ENCODE data around the gene ENO2. TPM values are rescaled to one million over a fixed set of nuclear protein-coding genes. Genes with fewer than 3 reads are reported as not detected.

The ENO2 gene
- total RNA-seq, 1 donor from 2014 or later = 206 TPM

DNA sequence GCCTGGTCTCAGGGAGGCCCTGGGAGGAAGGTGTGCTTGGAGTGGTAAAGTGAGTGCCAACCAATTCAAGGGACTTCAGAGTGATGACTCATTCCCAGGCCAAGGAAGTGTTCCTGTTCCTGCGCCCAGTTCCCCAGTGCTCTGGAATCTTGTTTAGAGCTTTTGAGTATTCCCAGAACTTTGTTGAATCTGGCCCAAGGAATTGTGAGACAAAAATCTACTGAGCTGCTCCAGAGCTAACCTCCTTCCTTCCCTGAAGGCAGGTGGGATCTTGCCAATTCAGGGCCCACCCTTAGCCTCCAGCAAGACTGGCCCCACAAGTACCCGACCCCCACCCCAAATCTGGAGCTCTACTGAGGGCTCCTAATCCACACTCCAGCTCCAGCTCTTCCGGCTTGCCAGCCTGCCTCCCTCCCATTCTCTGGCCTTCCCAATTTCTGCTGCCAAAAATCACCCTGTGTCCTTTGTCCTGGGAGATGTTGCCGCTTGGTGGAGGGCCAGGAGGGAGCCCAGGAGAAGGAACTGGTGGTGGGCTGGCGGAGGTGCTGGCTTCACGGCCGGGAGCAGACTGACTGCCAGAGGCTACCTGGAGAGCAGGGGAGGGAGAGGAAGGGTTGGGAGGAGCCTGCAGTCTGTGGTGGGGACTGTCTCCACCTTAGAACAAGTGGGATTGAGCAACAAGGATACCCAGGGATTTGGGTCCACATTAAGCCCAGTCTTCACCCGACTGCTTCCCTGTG, 11.3 kb downstream of the ENO2 start:
- peak overlapping the region; percentile 97 for H3K4me3 Mint-ChIP-seq
- H3K4me1 Mint-ChIP-seq = peaks cover 52% of the 10 kb centered on the region
- no peaks in the 10 kb centered on the region for H3K9me3 Mint-ChIP-seq
- no peaks in the 10 kb centered on the region for H3K27me3 Mint-ChIP-seq
- no peak for DNase-seq
- H3K27ac Mint-ChIP-seq = peak overlapping the region; percentile 59
- peaks cover 41% of the 10 kb centered on the region for H3K36me3 Mint-ChIP-seq (ENCODE audit: low read depth)
- intact Hi-C loops (cut with micrococcal nuclease) = loop anchor here (2.0 kb wide), 1 partner anchor 183 kb away; the partner anchor contains the start of gene C1RL

DNA sequence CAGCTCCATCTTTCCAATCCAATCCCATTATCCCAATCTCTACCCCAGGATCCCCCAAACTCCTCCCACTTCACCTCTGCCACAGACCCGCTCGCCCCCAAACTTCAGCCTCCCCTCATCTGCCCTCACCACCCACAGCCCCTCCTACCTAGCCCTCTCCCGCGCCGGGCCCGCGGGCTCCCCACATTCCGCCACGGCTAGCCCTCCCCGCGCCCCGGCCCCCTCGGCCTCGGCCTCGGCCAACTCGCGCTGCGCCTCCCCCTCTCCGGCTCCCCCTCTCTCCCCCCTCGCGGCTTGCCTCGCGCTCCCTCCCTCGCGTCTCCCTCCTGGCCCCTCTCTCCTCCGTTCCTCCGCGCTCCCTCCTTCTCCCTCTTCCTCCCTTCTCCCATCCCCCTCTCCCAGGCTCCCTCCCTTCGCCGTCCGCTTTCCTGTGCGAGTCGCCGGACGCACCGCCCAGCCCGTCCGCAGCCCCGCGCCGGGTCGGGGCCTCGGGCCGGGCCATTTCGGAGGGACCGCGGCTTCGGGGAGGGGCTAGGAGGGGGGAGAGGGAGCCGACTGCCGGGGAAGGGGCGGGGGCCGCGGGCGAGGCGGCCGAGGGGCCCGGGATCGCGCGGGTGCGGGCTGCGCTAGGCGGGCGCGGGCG, 13.1 kb downstream of the ENO2 start, which contains the start of gene ATN1:
Gene ATN1, plus strand, starts transcription at position 581 of the 643 bp plus-strand sequence. CDS start 6,043 bp downstream, outside the sequence.
- peak within 1 kb of the TSS; percentile 97 for H3K27ac Mint-ChIP-seq
- no peaks in the 10 kb centered on the region for H3K27me3 Mint-ChIP-seq
- intact Hi-C loops (cut with micrococcal nuclease) = no loop called here
- peak; percentile 87 for DNase-seq
- peaks cover 56% of the 10 kb centered on the region for H3K4me1 Mint-ChIP-seq
- peak within 1 kb of the TSS; percentile 97 for H3K4me3 Mint-ChIP-seq
- H3K9me3 Mint-ChIP-seq = no peaks in the 10 kb centered on the region
- H3K36me3 Mint-ChIP-seq (ENCODE audit: low read depth) = peaks cover 28% of the 10 kb centered on the region

DNA sequence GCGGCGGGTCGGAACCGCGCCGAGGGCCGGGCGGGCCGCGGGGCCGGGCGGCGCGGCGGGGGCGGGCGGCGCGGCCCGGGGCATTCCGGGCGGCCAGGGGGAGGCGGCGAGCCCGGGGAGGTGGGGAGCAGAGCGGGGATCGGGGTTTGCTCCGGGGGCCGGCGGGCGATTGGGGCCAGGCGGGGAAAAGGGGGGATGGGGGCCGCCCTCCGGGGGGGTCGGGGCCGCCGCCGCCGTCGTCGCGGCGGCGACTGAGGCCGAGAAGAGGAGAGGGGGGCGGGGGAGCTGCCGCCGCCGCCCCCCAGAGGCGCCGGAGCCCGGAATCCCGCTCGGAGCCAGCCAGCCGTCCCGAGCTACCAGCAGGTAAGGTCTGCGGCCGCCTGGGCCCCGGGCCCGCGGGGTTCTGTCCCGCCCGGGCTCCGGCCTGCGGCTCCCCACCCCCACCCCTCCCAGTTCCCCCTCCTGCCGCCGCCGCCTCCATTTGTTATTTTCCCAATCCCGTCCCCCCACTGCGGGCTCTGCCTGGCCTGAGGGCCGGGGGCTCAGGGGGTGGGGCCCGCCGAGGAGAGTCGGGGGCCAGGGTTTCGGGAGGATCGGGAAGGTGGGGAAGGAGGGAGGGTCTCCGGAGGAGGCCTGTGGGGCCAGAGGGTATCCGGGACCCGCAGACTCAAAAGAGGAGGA, 13.8 kb downstream of the ENO2 start:
- intact Hi-C loops (cut with micrococcal nuclease) = no loop called here
- Mint-ChIP-seq H3K4me1 (peaks cover 56% of the 10 kb centered on the region), H3K27me3 (no peaks in the 10 kb centered on the region), H3K36me3 (ENCODE audit: low read depth) (peaks cover 25% of the 10 kb centered on the region), H3K27ac (peak overlapping the region; percentile 90), H3K9me3 (no peaks in the 10 kb centered on the region), H3K4me3 (peak overlapping the region; percentile 96)
- DNase-seq = no peak

GRCh38 chr12:6928703-6929407, 14.5 kb downstream of the ENO2 start:
- intact Hi-C loops (cut with micrococcal nuclease) = no loop called here
- Mint-ChIP-seq H3K27ac (peak overlapping the region; percentile 90), H3K4me1 (peaks cover 61% of the 10 kb centered on the region), H3K9me3 (no peaks in the 10 kb centered on the region), H3K4me3 (peak overlapping the region; percentile 96), H3K36me3 (ENCODE audit: low read depth) (peaks cover 21% of the 10 kb centered on the region), H3K27me3 (no peaks in the 10 kb centered on the region)
- DNase-seq = no peak

DNA sequence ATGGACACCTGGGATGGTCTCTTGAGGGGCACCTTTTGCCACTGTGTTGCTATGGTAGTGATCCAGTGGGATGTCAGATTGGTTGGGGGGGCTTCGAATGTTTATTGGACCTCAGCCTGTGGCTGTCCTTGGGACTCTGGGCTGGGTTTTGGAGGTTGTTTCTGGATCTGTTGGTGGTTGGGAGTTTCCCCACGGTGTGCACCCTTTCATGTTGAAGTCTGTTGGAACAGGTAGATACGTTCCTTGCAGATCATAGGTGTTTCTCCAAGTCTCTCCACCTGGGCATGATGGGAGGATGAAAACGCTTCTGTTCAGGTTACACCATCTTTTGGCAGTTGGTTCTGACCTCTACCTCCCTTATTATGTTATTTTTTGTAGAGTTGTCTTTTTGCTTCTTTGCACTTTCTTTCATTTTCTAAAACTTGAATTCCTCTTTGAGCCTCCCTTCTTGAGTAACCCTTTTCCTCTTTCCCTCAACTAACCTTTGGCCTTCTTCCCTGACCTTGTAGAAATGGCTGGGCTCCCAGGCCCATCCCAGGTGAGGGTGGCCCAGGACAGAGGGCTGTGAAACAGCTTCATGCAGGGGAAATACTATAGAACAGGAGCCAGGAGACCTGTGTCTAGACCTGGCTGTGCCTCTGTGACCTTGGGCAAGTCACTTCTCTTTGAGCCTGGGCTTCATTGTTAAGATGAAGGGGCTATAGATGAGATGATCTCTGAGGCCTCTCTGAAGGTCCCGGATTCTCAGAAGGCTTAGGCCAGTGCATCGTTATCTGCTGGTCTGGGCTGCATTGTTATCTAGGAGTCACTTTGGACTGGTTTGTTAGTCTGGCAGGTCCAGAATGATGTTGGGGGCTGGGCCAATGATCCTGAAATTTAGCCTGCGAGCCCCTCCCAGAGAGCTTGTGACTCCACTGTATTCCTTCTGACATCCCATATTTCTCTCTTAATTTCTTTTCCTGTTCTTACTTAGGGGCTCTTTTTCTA, 15.4 kb downstream of the ENO2 start:
- intact Hi-C loops (cut with micrococcal nuclease) = no loop called here
- Mint-ChIP-seq H3K4me3 (peak overlapping the region; percentile 96), H3K27me3 (no peaks in the 10 kb centered on the region), H3K36me3 (ENCODE audit: low read depth) (peaks cover 21% of the 10 kb centered on the region), H3K27ac (peak overlapping the region; percentile 90), H3K4me1 (peaks cover 60% of the 10 kb centered on the region), H3K9me3 (no peaks in the 10 kb centered on the region)
- no peak for DNase-seq

GRCh38 chr12:6932766-6933165, 18.4 kb downstream of the ENO2 start:
- Mint-ChIP-seq H3K4me3 (peak overlapping the region; percentile 36), H3K4me1 (peaks cover 67% of the 10 kb centered on the region), H3K27me3 (no peaks in the 10 kb centered on the region), H3K36me3 (ENCODE audit: low read depth) (peaks cover 39% of the 10 kb centered on the region), H3K27ac (peak overlapping the region; percentile 89), H3K9me3 (no peaks in the 10 kb centered on the region)
- intact Hi-C loops (cut with micrococcal nuclease) = no loop called here
- DNase-seq = no peak

DNA sequence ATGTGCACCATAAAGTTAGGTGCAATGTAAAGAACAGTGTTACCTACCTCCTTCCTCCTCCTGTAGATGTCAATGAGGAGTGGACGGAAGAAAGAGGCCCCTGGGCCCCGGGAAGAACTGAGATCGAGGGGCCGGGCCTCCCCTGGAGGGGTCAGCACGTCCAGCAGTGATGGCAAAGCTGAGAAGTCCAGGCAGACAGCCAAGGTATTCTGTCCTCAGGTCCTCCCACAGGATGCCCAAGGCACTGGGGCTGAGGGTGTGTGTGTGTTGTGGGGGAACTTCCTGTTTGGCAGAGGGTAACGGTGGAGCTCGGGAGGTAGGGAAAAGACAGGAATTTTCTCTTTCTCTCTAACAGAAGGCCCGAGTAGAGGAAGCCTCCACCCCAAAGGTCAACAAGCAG, 19.7 kb downstream of the ENO2 start:
- intact Hi-C loops (cut with micrococcal nuclease) = no loop called here
- DNase-seq = no peak
- H3K27ac Mint-ChIP-seq = peak overlapping the region; percentile 67
- H3K27me3 Mint-ChIP-seq = no peaks in the 10 kb centered on the region
- H3K36me3 Mint-ChIP-seq (ENCODE audit: low read depth) = peaks cover 41% of the 10 kb centered on the region
- peak overlapping the region; percentile 18 for H3K4me3 Mint-ChIP-seq
- peaks cover 65% of the 10 kb centered on the region for H3K4me1 Mint-ChIP-seq
- no peaks in the 10 kb centered on the region for H3K9me3 Mint-ChIP-seq

DNA sequence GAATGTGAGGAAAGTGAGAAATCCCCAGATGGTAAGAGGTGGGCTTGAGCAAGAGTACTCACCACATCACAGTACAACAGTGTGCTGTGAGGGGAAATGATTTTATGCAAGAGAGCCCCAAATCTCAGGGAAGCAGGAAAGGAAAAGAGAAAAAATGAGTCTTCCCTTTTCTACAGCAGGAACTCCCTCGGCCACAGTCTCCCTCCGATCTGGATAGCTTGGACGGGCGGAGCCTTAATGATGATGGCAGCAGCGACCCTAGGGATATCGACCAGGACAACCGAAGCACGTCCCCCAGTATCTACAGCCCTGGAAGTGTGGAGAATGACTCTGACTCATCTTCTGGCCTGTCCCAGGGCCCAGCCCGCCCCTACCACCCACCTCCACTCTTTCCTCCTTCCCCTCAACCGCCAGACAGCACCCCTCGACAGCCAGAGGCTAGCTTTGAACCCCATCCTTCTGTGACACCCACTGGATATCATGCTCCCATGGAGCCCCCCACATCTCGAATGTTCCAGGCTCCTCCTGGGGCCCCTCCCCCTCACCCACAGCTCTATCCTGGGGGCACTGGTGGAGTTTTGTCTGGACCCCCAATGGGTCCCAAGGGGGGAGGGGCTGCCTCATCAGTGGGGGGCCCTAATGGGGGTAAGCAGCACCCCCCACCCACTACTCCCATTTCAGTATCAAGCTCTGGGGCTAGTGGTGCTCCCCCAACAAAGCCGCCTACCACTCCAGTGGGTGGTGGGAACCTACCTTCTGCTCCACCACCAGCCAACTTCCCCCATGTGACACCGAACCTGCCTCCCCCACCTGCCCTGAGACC, 21.2 kb downstream of the ENO2 start:
- intact Hi-C loops (cut with micrococcal nuclease) = loop anchor here (5.0 kb wide), 1 partner anchor 63 kb away; the partner anchor contains the start of gene SPSB2
- H3K4me3 Mint-ChIP-seq = peak overlapping the region; percentile 94
- peaks cover 45% of the 10 kb centered on the region for H3K36me3 Mint-ChIP-seq (ENCODE audit: low read depth)
- DNase-seq = no peak
- H3K9me3 Mint-ChIP-seq = no peaks in the 10 kb centered on the region
- H3K27me3 Mint-ChIP-seq = no peaks in the 10 kb centered on the region
- H3K4me1 Mint-ChIP-seq = peaks cover 55% of the 10 kb centered on the region
- peak overlapping the region; percentile 99 for H3K27ac Mint-ChIP-seq

DNA sequence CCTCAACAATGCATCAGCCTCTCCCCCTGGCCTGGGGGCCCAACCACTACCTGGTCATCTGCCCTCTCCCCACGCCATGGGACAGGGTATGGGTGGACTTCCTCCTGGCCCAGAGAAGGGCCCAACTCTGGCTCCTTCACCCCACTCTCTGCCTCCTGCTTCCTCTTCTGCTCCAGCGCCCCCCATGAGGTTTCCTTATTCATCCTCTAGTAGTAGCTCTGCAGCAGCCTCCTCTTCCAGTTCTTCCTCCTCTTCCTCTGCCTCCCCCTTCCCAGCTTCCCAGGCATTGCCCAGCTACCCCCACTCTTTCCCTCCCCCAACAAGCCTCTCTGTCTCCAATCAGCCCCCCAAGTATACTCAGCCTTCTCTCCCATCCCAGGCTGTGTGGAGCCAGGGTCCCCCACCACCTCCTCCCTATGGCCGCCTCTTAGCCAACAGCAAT, 21.8 kb downstream of the ENO2 start:
- H3K4me1 Mint-ChIP-seq = peaks cover 51% of the 10 kb centered on the region
- no peaks in the 10 kb centered on the region for H3K27me3 Mint-ChIP-seq
- peak overlapping the region; percentile 99 for H3K27ac Mint-ChIP-seq
- H3K4me3 Mint-ChIP-seq = peak overlapping the region; percentile 94
- H3K36me3 Mint-ChIP-seq (ENCODE audit: low read depth) = peaks cover 48% of the 10 kb centered on the region
- intact Hi-C loops (cut with micrococcal nuclease) = loop anchor here (5.0 kb wide), 1 partner anchor 64 kb away; the partner anchor contains the start of gene SPSB2
- no peak for DNase-seq
- H3K9me3 Mint-ChIP-seq = no peaks in the 10 kb centered on the region

DNA sequence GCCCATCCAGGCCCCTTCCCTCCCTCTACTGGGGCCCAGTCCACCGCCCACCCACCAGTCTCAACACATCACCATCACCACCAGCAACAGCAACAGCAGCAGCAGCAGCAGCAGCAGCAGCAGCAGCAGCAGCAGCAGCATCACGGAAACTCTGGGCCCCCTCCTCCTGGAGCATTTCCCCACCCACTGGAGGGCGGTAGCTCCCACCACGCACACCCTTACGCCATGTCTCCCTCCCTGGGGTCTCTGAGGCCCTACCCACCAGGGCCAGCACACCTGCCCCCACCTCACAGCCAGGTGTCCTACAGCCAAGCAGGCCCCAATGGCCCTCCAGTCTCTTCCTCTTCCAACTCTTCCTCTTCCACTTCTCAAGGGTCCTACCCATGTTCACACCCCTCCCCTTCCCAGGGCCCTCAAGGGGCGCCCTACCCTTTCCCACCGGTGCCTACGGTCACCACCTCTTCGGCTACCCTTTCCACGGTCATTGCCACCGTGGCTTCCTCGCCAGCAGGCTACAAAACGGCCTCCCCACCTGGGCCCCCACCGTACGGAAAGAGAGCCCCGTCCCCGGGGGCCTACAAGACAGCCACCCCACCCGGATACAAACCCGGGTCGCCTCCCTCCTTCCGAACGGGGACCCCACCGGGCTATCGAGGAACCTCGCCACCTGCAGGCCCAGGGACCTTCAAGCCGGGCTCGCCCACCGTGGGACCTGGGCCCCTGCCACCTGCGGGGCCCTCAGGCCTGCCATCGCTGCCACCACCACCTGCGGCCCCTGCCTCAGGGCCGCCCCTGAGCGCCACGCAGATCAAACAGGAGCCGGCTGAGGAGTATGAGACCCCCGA, 22.5 kb downstream of the ENO2 start:
- Mint-ChIP-seq H3K36me3 (ENCODE audit: low read depth) (peaks cover 54% of the 10 kb centered on the region), H3K4me1 (peaks cover 53% of the 10 kb centered on the region), H3K9me3 (no peaks in the 10 kb centered on the region), H3K27ac (peak overlapping the region; percentile 99), H3K27me3 (no peaks in the 10 kb centered on the region), H3K4me3 (peak overlapping the region; percentile 94)
- intact Hi-C loops (cut with micrococcal nuclease) = loop anchor here (5.0 kb wide), 1 partner anchor 65 kb away; the partner anchor contains the start of gene SPSB2
- DNase-seq = peak; percentile 88

Measured in activated CD4-positive, alpha-beta T cell treated with anti-CD3 and anti-CD28 coated beads, Interleukin-2, amount 10 ng/mL, durations not matched to agents 24 days and 14 days (primary cell).